ENCODE data around the gene ZC3H12A.
"Not testable (repeated sequence)": the region's sequence is repeated elsewhere in the genome, so short reads cannot be mapped to it uniquely, and the experiment has no call there.

Gene ZC3H12A

GRCh38 chr1:37502104-37502503 is 27.7 kb downstream of the ZC3H12A start:
- no peak for DNase-seq (ENCODE audit: low spot score)

DNA sequence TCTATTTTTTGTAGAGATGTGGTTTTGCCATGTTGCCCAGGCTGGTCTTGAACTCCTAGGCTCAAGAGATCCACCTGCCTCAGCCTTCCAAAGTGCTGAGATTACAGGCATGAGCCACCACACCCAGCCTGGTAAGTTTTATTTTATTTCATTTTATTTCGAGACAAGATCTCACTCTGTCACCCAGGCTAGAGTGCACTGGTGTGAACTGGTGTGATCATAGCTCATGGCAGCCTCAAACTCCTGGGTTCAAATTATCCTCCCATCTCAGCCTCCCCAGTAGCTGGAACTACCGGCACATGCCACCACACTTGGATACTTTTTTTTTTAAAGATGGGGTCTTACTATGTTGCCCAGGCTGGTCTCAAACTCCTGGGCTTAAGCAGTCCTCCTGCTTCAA is 28.4 kb downstream of the ZC3H12A start:
- not testable (repeated sequence) for DNase-seq (ENCODE audit: low spot score)

DNA sequence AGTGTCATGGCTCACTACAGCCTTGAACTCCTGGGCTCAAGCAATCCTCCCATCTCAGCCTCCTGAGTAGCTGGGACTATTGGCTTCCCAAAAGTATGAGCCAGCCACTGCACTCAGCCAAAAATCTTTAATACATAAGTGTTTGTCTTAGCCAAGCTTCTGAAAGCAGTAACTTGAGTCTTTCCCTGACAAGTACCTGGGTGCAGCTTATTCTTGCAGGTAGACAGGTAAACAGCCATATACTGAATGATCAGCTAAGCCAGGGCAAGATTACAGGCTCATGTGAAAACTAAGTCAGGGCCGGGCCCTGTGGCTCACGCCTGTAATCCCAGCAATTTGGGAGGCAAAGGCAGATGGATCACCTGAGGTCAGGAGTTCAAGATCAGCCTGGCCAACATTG is 32.4 kb downstream of the ZC3H12A start:
- DNase-seq (ENCODE audit: low spot score) = no peak

- DNase-seq (ENCODE audit: low spot score) = no peak
Measured at GRCh38 chr1:37509181-37509580, 34.8 kb downstream of the ZC3H12A start.

GRCh38 chr1:37513795-37514349 is 39.5 kb downstream of the ZC3H12A start:
- peak; percentile 61 for DNase-seq (ENCODE audit: low spot score)

- DNase-seq (ENCODE audit: low spot score) = peak; percentile 92
Measured at GRCh38 chr1:37514350-37515184, 40.2 kb downstream of the ZC3H12A start, which contains the start of gene MEAF6. MEAF6 (minus strand) TSS chr1:37514766; CDS start chr1:37514746, 20 bp downstream.

GRCh38 chr1:37515185-37516034 is 41.0 kb downstream of the ZC3H12A start:
- DNase-seq (ENCODE audit: low spot score) = no peak

DNA sequence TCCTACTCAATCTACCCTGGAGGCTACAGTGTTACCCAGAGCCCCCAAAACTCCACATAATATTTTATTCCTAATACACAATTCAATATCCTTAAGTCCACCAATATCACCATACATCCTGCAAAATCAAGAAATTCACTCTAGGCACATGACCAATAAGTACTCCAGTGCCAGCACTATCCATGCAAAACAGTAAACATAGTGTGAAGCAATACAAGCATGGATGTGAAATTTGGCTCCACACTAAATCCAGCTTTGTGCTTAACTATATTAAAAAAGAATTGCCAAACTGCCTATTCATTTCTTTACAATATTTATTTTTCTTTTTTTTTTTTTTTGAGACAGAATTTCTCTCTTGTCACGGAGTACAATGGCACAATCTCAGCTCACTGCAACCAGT is 43.2 kb downstream of the ZC3H12A start:
- DNase-seq (ENCODE audit: low spot score) = no peak

GRCh38 chr1:37518241-37518640 is 43.9 kb downstream of the ZC3H12A start:
- not testable (repeated sequence) for DNase-seq (ENCODE audit: low spot score)

GRCh38 chr1:37518929-37519328 is 44.5 kb downstream of the ZC3H12A start:
- DNase-seq (ENCODE audit: low spot score) = not testable (repeated sequence)

GRCh38 chr1:37519613-37520012 is 45.2 kb downstream of the ZC3H12A start:
- DNase-seq (ENCODE audit: low spot score) = no peak

GRCh38 chr1:37529888-37530287 is 55.5 kb downstream of the ZC3H12A start:
- not testable (repeated sequence) for DNase-seq (ENCODE audit: low spot score)

GRCh38 chr1:37532418-37533156 is 58.2 kb downstream of the ZC3H12A start:
- not testable (repeated sequence) for DNase-seq (ENCODE audit: low spot score)

GRCh38 chr1:37533317-37534093 is 59.1 kb downstream of the ZC3H12A start:
- no peak for DNase-seq (ENCODE audit: low spot score)
